Uterus (tissue), 2 donors: ENCODE data around the gene NEURL3.

ENCODE experiments used
- POLR2A ChIP-seq, 2 donors: fragments of 450-650 bp; IDR thresholded peaks; one replicate each; pipeline ENCODE4 v1.6.1; 2016; ENCODE audit warnings: antibody characterized with exemption in 2 of 2, mild to moderate bottlenecking in 1 of 2, moderate library complexity in 1 of 2
- TF ChIP-seq, protein P1 (sequence below), 4 experiments: fragments of 200-600 bp in 2 of 4; fragments of 450-650 bp in 2 of 4; sonication (generic) in 2 of 4; IDR thresholded peaks; one replicate each; pipeline ENCODE4 v1.5.1; 2016 to 2019; ENCODE audit warnings: antibody characterized with exemption in 4 of 4, mild to moderate bottlenecking in 2 of 4, moderate library complexity in 1 of 4

DNA sequence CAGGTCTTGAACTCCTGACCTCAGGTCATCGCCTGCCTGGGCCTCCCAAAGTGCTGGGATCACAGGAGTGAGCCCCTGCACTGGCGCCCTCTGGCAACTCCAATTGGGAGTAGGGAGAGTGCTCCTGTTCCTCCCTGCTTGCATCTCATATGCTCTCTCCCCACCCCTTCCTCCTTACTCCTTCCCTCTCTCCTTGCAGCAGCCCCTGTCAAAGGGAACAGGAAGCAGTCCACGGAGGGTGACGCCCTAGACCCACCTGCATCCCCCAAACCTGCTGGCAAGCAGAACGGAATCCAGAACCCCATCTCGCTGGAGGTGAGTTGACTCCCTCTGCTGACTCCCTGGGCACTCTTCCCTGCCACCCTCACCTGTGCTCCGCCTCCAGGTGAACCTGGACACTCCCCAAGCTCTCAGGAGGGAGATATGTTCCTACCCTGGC is 42.1 kb upstream of the NEURL3 start:
- no peak for TF ChIP-seq POLR2A (IDR thresholded peaks at IDR 0.05)
- TF ChIP-seq, protein P1, sequence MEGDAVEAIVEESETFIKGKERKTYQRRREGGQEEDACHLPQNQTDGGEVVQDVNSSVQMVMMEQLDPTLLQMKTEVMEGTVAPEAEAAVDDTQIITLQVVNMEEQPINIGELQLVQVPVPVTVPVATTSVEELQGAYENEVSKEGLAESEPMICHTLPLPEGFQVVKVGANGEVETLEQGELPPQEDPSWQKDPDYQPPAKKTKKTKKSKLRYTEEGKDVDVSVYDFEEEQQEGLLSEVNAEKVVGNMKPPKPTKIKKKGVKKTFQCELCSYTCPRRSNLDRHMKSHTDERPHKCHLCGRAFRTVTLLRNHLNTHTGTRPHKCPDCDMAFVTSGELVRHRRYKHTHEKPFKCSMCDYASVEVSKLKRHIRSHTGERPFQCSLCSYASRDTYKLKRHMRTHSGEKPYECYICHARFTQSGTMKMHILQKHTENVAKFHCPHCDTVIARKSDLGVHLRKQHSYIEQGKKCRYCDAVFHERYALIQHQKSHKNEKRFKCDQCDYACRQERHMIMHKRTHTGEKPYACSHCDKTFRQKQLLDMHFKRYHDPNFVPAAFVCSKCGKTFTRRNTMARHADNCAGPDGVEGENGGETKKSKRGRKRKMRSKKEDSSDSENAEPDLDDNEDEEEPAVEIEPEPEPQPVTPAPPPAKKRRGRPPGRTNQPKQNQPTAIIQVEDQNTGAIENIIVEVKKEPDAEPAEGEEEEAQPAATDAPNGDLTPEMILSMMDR (IDR thresholded peaks at IDR 0.05): no peak
